ENCODE data around the gene SDK1. TPM values are rescaled to one million over a fixed set of nuclear protein-coding genes. Genes with fewer than 3 reads are reported as not detected.

The SDK1 gene
- total RNA-seq, 4 donors from 2014 or later, result under 0.01 to 16.2 (median 7.2) TPM

- no peaks in the 10 kb centered on the region for H3K9me3 ChIP-seq
- TF ChIP-seq CTCF (IDR thresholded peaks at IDR 0.05) (no peak), POLR2A (IDR thresholded peaks at IDR 0.05) (no peak)
- intact Hi-C loops (cut with DNase I; ENCODE audit: low total_unique reads), result no loop called here
These were observed 598.5 kb downstream of the SDK1 start for GRCh38 chr7:3899559-3899991.

DNA sequence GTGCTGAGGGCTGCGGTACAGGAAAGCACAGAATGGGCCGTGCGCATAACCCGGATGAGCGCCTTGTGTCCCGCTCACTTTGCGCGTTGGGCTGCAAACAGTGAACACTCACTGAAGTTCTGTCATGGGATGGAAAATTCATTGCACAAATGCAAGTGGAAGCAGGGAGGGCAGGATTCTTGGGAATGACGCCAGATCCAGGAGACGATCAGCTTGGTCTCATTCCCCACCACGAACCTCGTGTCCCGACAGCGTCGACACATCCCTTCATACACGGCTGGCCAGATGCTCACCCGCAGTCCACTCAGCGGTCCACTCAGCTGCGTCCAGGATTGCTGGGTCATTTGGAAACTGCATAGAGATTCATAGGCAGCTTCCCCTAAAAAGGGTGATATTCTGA lies 607.1 kb downstream of the SDK1 start:
- intact Hi-C loops (cut with DNase I; ENCODE audit: low total_unique reads), result no loop called here

More at GRCh38 chr7:3899559-3899991, 598.5 kb downstream of the SDK1 start:
- Histone ChIP-seq H3K27ac (no peak overlapping the region), H3K4me3 (no peak overlapping the region), H3K4me1 (no peaks in the 10 kb centered on the region), H3K27me3 (no peaks in the 10 kb centered on the region), H3K36me3 (no peaks in the 10 kb centered on the region)
- DNase-seq, result no peak

DNA sequence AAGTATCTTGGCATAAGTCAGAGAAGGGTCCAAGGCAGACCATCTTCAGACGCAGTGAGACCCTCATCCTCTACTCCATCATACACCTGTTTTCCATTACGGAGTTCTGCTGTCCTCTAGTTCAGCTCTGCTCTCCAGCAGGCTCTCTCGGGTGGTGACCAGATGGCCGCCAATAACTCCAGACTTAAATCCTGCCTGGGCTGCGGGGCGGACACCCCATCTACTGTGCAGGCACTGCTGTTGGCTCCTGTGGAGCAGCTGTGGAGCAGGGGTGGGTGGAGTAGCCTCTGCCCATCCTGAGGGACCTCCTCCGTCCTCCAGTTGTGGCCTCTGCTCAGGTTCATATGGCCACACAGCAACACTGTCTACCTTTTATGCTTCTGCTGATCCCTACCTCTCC lies 608.1 kb downstream of the SDK1 start:
- Histone ChIP-seq H3K4me1 (no peaks in the 10 kb centered on the region), H3K36me3 (no peaks in the 10 kb centered on the region), H3K4me3 (no peak overlapping the region), H3K27me3 (no peaks in the 10 kb centered on the region), H3K27ac (no peak overlapping the region), H3K9me3 (no peaks in the 10 kb centered on the region)
- intact Hi-C loops (cut with DNase I; ENCODE audit: low total_unique reads), result no loop called here
- TF ChIP-seq CTCF (IDR thresholded peaks at IDR 0.05) (no peak), POLR2A (IDR thresholded peaks at IDR 0.05) (no peak)
- no peak for DNase-seq

More for the DNA sequence above, 607.1 kb downstream of the SDK1 start:
- no peak for DNase-seq
- Histone ChIP-seq H3K4me3 (no peak overlapping the region), H3K27me3 (no peaks in the 10 kb centered on the region), H3K36me3 (no peaks in the 10 kb centered on the region), H3K4me1 (no peaks in the 10 kb centered on the region), H3K27ac (no peak overlapping the region), H3K9me3 (no peaks in the 10 kb centered on the region)
- no peak for TF ChIP-seq POLR2A (IDR thresholded peaks at IDR 0.05)
- no peak for TF ChIP-seq CTCF (IDR thresholded peaks at IDR 0.05)

DNA sequence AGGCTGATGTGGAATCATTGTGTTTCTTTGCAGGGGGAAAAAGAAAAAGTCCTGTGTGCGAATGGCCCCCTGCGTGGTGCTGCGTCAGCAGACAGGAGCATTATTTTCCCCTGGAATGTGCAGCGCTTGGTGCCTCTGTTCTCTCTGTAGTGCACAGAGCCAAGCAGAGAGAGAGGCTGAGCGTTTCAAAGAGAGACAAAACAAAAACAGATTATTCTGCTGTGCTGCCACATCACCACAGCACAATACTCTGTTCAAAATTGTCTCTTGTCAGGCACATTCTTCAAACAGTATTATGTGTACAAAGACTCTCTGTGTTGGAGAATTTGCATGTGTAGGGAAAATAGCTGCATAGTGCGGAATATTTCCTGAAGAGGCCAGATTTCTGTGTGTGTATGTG lies 609.0 kb downstream of the SDK1 start:
- Histone ChIP-seq H3K27me3 (no peaks in the 10 kb centered on the region), H3K9me3 (no peaks in the 10 kb centered on the region), H3K36me3 (no peaks in the 10 kb centered on the region), H3K4me1 (no peaks in the 10 kb centered on the region), H3K4me3 (no peak overlapping the region), H3K27ac (no peak overlapping the region)
- TF ChIP-seq CTCF (IDR thresholded peaks at IDR 0.05), result no peak
- no peak for TF ChIP-seq POLR2A (IDR thresholded peaks at IDR 0.05)
- intact Hi-C loops (cut with DNase I; ENCODE audit: low total_unique reads), result no loop called here
- no peak for DNase-seq

DNA sequence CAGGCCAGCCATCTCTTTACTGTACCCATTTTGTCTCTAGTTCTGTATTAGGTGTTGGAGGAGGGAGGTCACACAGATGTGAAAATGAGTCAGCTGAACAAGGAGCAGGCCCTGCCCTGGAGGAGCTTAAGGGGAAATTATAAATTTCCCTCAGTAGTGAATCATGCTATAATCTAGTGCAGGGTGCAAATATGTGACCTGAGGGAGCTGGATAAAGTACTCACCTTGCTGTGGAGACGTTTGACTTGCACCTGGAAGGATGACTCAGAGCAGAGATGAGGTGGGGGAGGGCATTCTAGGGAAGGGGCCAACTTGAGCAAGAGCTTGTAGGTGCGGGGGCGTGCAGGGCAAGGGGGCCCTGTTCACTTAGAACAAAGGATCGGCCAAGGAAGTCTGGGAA lies 610.6 kb downstream of the SDK1 start:
- H3K4me1 ChIP-seq, result no peaks in the 10 kb centered on the region
- H3K27me3 ChIP-seq, result no peaks in the 10 kb centered on the region
- H3K27ac ChIP-seq, result no peak overlapping the region
- H3K36me3 ChIP-seq, result no peaks in the 10 kb centered on the region
- H3K9me3 ChIP-seq, result no peaks in the 10 kb centered on the region
- intact Hi-C loops (cut with DNase I; ENCODE audit: low total_unique reads), result no loop called here
- TF ChIP-seq POLR2A (IDR thresholded peaks at IDR 0.05), result no peak
- TF ChIP-seq CTCF (IDR thresholded peaks at IDR 0.05), result no peak
- DNase-seq, result no peak
- no peak overlapping the region for H3K4me3 ChIP-seq

Data from uterus (tissue), 4 donors.